ENCODE measurements around the gene PTTG1IP.

The PTTG1IP gene

DNA sequence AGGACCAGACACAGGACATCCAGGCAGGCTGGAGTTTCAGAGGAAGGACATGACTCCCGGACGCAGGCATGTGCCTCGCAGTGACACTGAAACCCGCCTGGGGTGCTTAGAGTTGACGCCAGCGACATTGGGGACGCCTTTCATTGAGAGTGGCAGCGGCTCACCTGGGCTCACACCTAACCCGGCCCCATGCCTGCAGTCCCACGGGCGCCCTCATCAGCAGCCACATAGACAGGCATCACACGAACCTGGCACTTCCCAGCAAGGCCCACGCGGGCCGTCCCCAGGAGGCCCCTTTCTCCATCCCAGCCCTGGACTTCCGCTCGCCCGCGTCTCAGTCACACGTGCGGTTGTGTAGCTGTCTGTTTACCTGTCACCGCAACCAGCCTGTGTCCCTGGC is 30.2 kb upstream of the PTTG1IP start:
- no peak for DNase-seq (ENCODE audit: low read depth)
- TF ChIP-seq, protein P1, sequence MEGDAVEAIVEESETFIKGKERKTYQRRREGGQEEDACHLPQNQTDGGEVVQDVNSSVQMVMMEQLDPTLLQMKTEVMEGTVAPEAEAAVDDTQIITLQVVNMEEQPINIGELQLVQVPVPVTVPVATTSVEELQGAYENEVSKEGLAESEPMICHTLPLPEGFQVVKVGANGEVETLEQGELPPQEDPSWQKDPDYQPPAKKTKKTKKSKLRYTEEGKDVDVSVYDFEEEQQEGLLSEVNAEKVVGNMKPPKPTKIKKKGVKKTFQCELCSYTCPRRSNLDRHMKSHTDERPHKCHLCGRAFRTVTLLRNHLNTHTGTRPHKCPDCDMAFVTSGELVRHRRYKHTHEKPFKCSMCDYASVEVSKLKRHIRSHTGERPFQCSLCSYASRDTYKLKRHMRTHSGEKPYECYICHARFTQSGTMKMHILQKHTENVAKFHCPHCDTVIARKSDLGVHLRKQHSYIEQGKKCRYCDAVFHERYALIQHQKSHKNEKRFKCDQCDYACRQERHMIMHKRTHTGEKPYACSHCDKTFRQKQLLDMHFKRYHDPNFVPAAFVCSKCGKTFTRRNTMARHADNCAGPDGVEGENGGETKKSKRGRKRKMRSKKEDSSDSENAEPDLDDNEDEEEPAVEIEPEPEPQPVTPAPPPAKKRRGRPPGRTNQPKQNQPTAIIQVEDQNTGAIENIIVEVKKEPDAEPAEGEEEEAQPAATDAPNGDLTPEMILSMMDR (IDR thresholded peaks at IDR 0.05; ENCODE audit: low read depth, low read length, missing control alignments) = no peak
- in situ Hi-C loops (cut with HindIII; ENCODE audit: low sequenced_read_pairs) = no loop called here
- no peak overlapping the region for H3K4me3 ChIP-seq (ENCODE audit: low read depth, low read length)

DNA sequence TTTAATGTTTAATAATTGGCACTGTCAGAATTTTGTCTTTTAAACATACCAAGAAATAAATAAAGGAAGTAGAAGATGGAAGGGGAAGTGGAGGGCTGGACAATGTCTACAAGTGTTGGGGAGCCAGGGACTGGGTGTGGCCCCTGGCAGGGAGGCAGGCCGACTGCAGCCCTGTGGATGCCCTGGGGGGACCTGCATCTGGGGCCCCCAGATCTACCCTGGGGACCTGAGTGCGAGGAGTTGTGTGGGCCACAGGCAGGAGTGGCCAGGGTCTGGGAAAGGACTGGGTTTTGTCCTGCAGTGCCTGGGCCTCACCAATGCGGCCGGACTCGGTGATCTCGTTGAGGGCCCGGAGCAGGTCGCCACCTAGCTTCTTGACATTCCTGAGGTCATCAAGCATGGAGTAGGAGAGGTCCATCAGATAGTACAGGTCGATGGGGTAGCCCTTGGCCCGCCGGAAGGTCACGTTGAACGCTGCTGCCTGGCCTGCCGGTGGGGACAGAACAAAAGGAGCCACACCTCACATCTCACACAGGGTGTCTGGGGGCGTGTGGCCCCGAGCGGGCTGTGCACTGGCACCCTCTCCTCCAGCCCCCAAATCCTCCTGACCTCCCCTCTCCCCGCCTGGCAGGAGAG is 29.7 kb upstream of the PTTG1IP start:
- in situ Hi-C loops (cut with HindIII; ENCODE audit: low sequenced_read_pairs) = no loop called here
- DNase-seq (ENCODE audit: low read depth) = no peak
- H3K4me3 ChIP-seq (ENCODE audit: low read depth, low read length) = no peak overlapping the region
- TF ChIP-seq, protein P1 (IDR thresholded peaks at IDR 0.05; ENCODE audit: low read depth, low read length, missing control alignments) = no peak

DNA sequence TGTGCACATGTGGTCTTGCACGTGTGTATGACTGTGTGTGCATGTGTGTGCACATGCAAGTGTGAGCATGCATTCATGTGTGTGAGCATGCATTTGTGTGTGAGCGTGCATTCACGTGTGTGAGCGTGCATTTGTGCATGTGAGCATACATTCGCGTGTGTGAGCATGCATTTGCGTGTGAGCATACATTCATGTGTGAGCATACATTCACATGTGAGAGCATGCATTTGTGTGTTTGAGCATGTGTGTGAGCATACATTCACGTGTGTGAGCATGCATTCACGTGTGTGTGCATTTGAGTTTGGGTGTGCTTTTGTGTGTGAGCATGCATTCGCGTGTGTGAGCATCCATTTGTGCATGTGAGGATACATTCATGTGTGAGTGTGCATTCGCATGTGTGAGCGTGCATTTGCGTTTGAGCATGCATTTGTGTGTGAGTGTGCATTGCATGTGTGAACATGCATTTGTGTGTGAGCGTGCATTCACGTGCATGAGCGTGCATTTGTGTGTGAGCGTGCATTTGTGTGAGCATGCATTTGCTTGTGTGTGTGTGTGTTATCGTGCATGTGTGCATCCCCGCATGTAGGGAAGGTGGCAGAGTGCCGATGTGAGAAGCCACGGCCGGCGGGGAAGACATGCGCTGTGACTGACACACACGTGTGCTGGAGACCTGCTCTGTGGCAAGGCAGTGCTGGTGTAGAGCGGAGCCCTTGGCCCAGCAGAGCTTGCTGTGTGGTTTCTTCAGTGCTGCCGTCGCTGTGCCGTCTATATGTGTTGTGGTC is 29.0 kb upstream of the PTTG1IP start:
- DNase-seq (ENCODE audit: low read depth) = no peak
- no peak overlapping the region for H3K4me3 ChIP-seq (ENCODE audit: low read depth, low read length)
- in situ Hi-C loops (cut with HindIII; ENCODE audit: low sequenced_read_pairs) = no loop called here
- TF ChIP-seq, protein P1 (IDR thresholded peaks at IDR 0.05; ENCODE audit: low read depth, low read length, missing control alignments) = no peak

DNA sequence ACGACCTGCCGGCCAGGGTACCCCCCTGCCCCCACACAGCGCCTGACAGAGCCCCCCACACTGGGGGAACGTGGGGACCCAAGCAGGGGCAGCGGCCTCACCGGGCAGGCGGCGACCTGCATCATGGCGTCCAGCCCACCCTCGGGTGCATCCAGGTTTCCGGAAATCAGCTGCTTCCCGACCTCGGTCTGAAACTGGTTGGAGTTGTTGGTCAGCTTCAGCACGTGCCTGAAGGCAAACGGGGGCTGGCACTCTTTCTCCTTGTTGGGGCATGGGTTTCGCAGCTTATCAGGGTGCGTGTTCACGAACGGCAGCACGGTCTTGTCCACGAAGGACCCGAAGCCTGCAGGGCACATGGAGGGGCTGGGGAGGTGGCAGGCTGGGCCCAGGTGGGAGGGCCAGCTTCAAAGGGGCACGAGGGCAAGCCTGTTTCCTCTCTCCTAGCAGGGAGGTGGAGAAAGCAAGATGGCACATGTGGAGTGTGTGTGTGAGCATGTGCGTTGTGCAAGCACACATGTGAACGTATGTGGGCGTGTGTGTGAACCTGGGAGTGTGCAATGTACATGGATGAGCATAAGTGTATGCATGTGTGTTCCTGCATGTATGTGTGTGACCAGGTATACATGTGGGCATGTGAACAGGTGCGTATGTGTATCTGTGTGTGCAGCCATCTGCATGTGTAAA is 28.0 kb upstream of the PTTG1IP start:
- no peak for DNase-seq (ENCODE audit: low read depth)
- H3K4me3 ChIP-seq (ENCODE audit: low read depth, low read length) = no peak overlapping the region
- in situ Hi-C loops (cut with HindIII; ENCODE audit: low sequenced_read_pairs) = no loop called here
- TF ChIP-seq, protein P1 (IDR thresholded peaks at IDR 0.05; ENCODE audit: low read depth, low read length, missing control alignments) = no peak

DNA sequence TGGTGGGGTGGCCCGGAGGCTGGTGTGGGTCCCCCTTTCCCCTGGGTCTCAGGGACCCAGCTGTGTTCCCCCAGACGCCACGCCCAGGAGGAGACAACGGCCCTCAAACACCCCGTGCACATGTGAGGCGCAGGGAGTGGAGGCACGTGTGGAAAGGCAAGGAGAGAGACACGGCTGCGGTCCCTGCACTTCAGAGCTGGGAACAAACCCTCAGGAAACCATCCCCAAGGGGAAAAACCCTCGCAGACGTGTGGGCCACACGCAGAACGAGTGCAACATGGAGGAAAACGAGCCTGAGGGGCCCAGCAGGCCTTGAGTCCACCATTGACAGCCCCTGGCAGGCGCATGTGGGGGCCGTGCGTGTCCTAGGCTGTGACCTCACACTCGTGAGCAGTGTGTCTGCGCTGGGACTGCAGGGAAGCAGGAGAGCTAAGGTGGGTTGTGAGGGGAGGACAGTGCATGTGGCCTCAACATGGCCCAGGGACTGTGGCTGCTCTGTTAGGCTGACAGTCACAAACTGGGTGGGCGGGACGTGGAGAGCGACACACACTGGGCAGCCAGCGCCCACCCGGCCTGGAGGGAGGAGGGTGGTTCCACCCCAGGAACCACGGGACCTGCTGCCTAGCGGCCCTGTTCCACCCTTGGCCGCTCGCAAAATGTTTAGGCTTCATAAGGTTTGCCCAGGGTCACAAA is 27.2 kb upstream of the PTTG1IP start:
- DNase-seq (ENCODE audit: low read depth) = no peak
- in situ Hi-C loops (cut with HindIII; ENCODE audit: low sequenced_read_pairs) = no loop called here
- no peak overlapping the region for H3K4me3 ChIP-seq (ENCODE audit: low read depth, low read length)
- TF ChIP-seq, protein P1 (IDR thresholded peaks at IDR 0.05; ENCODE audit: low read depth, low read length, missing control alignments) = no peak
